HG03064 (cell line): Measurements from ENCODE around the gene NFE2L3.
"Not testable (repeated sequence)": the region's sequence is repeated elsewhere in the genome, so short reads cannot be mapped to it uniquely, and the experiment has no call there.

Experiments used
- ATAC-seq: cut with Tn5 transposase; IDR thresholded peaks from one replicate; pipeline ENCODE4 v1.9.1; 2021; ENCODE audit warnings: low read depth; ENCODE audit not compliant: unreplicated experiment

The NFE2L3 gene

GRCh38 chr7:26184281-26185101 is 32.5 kb downstream of the NFE2L3 start:
- not testable (repeated sequence) for ATAC-seq

DNA sequence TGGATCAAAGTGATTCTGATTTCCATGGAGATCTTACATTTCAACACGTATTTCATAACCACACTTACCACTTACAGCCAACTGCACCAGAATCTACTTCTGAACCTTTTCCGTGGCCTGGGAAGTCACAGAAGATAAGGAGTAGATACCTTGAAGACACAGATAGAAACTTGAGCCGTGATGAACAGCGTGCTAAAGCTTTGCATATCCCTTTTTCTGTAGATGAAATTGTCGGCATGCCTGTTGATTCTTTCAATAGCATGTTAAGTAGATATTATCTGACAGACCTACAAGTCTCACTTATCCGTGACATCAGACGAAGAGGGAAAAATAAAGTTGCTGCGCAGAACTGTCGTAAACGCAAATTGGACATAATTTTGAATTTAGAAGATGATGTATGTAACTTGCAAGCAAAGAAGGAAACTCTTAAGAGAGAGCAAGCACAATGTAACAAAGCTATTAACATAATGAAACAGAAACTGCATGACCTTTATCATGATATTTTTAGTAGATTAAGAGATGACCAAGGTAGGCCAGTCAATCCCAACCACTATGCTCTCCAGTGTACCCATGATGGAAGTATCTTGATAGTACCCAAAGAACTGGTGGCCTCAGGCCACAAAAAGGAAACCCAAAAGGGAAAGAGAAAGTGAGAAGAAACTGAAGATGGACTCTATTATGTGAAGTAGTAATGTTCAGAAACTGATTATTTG is 33.3 kb downstream of the NFE2L3 start:
- ATAC-seq, result no peak

- ATAC-seq, result no peak
Observed at GRCh38 chr7:26185844-26186180, 33.8 kb downstream of the NFE2L3 start.

GRCh38 chr7:26186364-26187311 is 34.6 kb downstream of the NFE2L3 start:
- ATAC-seq, result no peak

DNA sequence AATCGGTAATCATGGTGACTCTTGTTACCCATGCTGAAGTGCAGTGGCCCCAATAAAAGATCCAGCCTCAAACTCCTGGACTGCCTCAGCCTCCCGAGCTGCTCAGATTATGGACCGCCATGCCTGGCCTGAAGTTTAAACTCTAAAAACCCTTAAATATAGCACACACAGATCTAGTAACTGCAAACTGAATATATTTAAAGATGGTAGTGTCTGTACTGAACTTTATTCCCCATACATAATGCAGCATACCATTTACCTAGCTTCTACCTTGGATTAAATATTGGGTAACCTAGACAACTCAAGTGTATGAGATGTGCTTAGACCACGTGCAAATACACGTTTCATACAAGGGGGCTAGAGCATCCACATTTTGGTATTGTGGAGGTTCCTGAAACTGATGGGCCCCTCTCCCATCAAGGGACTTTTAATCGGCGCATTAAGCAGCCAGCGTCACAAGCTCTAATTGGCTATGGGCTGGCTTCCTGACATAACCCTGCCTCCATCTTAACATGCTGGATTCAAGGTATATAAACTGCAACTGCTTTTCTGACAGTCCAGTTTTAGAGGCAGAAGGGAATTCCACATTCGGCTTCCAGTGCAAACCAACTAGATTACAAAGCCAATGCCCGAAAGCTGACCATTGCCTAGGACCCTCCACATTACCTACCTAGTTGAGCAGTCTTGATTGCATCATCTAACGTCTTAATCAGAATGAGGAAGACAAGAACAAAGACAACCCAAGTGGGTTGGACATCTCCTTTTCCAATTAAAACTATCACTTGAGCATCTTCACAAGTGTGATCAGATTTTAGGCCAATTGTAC is 35.6 kb downstream of the NFE2L3 start:
- ATAC-seq, result no peak

DNA sequence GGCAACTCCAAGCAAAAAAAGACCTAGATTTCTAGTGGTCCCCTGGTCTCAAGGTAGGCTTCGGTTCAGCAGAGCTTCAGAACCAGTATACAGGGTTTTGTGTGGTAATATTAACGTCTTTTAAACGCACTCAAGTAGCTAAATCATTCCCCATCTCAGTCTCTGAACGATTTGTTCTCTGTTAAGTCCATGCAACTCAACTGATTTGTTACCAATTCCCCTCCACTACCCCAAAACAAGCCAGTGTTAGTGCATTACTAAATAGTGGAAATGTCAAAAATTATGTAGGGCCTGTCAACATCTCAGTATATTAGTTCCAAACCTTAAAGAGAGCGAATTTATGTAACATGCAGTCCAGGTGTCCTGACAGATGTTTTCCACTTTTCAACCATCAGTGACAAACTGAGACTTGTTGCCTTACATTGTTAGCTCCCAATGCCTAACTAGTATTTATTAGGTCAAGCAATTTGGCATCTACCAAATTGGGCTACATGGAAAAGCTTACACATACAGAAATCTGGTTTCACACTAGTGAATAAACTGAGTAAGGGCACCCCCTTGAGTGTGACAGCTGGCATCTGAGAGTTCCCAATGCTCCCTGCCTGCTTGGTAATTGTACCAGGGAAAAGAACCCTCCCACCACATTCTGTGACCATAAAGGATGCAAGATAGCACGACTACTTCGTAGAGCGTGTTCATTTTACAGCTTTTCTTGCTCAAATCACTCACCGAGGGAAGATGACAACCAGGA is 36.4 kb downstream of the NFE2L3 start:
- no peak for ATAC-seq

GRCh38 chr7:26188957-26189541 is 37.1 kb downstream of the NFE2L3 start:
- no peak for ATAC-seq

GRCh38 chr7:26189697-26190096 is 37.7 kb downstream of the NFE2L3 start:
- no peak for ATAC-seq

DNA sequence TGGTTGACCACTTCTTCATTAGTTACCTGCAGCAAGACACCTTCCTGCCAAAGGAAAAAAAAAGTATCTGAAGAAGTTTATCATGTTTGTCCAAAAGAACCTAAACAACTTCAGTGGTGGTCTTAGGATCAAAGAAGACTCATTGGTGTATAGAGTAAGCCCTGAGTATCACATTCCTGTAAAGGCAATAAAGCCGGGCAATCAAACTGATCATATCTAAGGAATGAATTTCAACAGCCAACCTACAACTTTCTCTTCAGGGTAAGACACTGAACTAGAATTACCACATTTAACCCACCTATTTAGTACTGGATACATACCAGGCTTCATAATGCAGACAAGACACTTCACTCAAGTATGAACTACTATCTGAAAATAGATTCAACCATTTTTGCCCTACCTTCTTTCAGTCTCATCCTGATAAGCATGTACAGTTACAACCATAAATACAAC is 38.4 kb downstream of the NFE2L3 start:
- ATAC-seq, result no peak

DNA sequence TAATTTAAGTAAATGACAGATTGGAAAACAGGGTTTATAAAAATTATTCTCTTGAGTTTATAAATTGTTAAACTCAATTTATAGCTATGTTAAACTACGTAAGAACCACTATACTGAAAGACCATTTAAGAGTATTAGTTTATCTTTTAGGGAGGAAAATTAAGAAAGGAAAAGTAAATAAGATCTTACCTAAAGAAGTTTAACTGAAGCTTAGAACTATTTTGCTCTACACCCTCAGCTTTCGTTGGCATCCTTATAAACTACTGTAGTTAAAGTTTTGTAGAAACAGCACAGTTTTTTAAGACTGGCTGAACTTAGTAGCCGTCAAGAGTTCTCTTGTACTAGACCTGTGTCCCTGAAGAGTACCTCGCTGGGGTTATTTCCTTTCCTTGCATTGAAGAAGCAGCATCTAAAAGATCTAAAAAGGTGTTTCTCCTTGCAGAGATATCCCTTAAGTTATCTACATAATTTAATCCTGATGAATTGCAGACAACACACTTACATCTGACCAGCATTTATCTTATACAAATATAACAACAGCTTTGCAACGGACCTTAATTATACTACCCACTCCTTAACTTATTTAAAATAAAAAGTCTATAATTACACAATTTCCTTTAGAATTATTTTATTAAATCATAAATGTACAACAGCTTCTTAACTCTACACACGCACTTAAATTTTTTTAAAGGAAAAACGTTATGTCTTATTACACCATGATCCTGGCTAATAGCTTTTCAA is 39.4 kb downstream of the NFE2L3 start:
- no peak for ATAC-seq

DNA sequence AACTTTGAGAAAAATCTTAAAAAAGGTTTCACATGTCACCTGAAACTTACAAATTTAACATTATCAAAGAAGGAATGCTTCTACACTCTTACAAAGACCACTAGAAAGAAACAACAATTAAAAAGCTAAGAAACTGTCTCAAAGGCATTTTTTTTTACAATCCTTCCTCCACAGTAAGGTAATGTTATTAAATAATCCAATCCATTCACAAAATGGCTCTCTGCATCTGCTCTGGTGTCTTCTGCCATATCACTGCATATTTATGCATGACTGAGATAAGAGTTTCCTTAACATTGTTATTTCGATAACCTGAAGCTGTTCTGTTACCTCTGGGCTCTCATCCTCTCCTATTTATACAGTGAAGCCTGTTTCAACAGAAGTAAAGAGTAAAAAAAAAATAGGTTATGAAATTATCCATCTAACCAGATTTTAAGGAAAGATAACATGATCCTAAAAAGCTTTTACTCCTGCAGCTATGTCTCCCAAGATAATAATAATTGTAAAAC is 40.0 kb downstream of the NFE2L3 start:
- no peak for ATAC-seq

GRCh38 chr7:26192485-26193087 is 40.6 kb downstream of the NFE2L3 start:
- ATAC-seq, result no peak

DNA sequence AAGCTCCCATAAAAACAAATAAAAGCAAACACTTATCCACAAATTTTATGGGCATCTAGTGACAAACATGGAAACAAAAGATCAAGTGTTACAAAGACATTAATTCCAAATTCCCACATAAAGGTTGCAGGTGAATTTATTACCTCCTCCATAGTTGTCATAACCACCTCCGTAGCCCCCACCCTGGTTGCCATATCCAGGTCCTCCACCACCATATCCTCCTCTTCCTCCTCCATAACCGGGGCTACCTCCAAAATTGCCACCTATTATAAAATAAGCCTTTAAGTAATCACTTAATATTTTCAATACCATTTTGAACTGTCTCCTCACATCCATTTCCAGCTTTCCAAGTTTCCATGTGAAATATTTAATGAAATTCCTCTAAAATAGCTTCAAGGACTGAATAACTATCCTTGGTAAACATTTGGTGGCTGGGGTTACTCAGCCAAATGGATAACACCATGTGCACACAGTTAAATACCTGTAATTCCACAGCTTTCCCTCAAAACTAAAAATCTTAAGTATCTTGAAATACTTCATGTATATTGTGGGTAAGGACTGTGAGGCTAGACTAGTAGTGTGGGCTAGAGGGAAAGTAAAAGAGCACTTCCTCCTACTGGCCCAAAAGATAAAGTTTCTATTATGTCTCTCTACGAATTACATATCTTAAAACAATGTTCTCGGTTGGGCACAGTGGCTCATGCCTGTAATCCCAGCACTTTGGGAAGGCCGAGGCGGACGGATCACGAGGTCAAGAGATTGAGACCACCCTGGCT is 41.6 kb downstream of the NFE2L3 start:
- no peak for ATAC-seq

DNA sequence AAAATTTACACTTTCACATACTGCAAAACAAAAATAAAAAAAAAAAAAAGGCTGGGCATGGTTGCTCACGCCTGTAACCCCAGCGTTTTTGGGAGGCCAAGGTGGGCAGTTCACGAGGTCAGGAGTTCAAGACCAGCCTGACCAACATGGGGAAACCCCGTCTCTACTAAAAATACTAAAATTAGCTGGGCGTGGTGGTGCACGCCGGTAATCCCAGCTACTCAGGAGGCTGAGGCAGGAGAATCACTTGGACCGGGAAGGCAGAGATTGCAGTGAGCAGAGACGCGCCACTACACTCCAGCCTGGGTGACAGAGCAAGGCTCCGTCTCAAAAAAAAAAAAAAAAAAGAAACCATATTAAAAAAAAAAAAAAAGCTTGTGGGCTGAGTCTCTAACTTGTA is 42.8 kb downstream of the NFE2L3 start:
- ATAC-seq, result not testable (repeated sequence)

- no peak for ATAC-seq
Observed at GRCh38 chr7:26195182-26195581, 43.2 kb downstream of the NFE2L3 start.

DNA sequence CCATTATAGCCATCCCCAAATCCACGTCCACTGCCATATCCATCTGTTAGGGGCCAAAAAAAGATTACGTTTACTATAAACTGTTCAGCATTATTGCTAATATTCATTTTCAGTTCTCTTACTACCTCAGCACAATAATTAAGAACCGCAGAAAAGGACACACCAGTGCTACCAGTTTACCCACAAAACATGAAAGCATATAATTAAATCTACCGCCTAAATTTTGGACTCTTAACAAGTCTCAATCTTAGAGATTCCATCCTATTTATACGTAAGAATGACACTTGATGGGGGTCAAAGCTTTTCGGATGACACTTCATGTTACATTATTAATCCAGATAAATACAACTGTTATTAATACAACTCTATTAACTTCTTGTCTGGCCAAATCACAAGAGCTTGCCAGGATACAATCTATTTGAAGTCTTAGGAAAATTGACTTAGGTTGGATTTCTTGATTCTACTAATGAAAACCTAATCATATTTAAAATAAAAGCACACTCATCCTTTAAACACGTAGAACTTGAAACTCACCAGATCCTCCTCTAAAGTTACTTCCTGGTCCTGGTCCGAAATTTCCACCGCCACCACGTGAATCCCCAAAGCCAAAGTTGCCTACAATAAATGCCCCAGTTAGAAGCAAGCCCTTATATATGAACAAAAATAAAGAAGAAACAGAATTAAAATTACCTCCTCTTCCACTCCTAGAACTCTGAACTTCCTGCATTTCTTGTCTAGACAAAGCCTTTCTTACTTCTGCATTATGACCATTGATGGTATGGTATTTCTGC is 44.1 kb downstream of the NFE2L3 start:
- no peak for ATAC-seq
